Liver (tissue), 2 donors: ENCODE results near the gene SETD3.

Experiments
- FOXA2 ChIP-seq: IDR thresholded peaks from 2 replicates; pipeline ENCODE4 v1.6.1; 2016; ENCODE audit warnings: antibody characterized with exemption
- YY1 ChIP-seq: IDR thresholded peaks from 2 replicates; pipeline ENCODE4 v1.6.1; 2016; ENCODE audit warnings: antibody characterized with exemption, mild to moderate bottlenecking
- TF ChIP-seq, protein P1 (sequence below): fragments of 150-350 bp; IDR thresholded peaks from 2 replicates; pipeline ENCODE4 v1.5.1; 2017; ENCODE audit warnings: improper control_type of control experiment, low read depth, low read length; ENCODE audit not compliant: missing input control
- donor health status: healthy.

DNA sequence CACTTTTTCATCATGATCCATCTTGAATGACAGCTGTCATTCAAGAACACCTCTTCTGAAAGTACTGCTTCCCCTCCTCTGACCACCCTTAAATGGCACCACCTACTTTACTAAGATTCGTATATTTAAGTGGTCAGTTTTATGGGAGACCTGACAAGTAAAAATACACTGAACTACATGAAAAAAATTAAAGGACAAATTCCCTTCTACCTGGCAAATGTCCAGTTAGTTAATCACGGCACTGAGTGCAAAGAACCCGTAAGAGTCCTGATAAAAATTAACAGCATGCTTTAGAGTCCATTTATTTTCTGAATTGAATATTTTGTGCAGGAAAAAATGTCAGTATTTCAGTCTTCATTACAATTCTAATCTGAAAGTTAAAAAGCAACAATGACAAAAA is 48.7 kb downstream of the SETD3 start:
- TF ChIP-seq FOXA2 (no peak), YY1 (no peak)
- TF ChIP-seq, protein P1, sequence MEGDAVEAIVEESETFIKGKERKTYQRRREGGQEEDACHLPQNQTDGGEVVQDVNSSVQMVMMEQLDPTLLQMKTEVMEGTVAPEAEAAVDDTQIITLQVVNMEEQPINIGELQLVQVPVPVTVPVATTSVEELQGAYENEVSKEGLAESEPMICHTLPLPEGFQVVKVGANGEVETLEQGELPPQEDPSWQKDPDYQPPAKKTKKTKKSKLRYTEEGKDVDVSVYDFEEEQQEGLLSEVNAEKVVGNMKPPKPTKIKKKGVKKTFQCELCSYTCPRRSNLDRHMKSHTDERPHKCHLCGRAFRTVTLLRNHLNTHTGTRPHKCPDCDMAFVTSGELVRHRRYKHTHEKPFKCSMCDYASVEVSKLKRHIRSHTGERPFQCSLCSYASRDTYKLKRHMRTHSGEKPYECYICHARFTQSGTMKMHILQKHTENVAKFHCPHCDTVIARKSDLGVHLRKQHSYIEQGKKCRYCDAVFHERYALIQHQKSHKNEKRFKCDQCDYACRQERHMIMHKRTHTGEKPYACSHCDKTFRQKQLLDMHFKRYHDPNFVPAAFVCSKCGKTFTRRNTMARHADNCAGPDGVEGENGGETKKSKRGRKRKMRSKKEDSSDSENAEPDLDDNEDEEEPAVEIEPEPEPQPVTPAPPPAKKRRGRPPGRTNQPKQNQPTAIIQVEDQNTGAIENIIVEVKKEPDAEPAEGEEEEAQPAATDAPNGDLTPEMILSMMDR: no peak
